ENCODE measurements around the gene PIP5K1B. TPM values are rescaled to one million over a fixed set of nuclear protein-coding genes. Genes with fewer than 3 reads are reported as not detected.

Gene PIP5K1B
- total and polyA plus RNA-seq, 2 donors (not counting 3 experiments of a cell fraction or from before 2014, with no cell fraction given): 0.27 TPM; not detected in 1

DNA sequence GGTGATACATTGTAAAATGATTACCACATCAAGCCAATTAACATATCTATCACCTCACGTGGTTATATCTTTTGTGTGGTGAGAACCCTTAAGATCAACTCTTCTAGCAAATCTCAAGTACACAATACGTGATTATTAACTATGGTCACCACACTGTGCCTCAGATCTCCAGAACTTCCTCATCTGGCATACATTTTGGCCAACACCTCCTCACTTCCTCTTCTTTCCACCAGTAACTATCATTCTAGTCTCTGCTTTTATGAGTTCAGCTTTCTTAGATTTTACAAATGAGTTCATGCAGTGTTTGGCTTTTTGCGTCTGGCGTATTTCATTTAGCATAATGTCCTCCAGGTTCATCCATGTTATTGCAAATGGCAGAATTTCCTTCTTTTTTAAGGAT is 273.0 kb downstream of the PIP5K1B start:
- Histone ChIP-seq H3K9ac (replicated peaks; ENCODE audit: extremely low read depth, insufficient read depth, low read length) (no peak overlapping the region), H3K27me3 (ENCODE audit: control insufficient read depth in 2 of 2, insufficient read depth in 2 of 2, low read length in 2 of 2) (peaks cover 0 to 3% of the 10 kb centered on the region in 2 experiments), H3K4me2 (ENCODE audit: insufficient read depth, low read length) (no peak overlapping the region), H3K4me1 (ENCODE audit: control insufficient read depth, extremely low read depth, insufficient read depth, low read length) (no peaks in the 10 kb centered on the region), H4K20me1 (replicated peaks; ENCODE audit: control insufficient read depth, extremely low read depth, insufficient read depth, low read length) (no peaks in the 10 kb centered on the region), H3K9me1 (replicated peaks; ENCODE audit: control insufficient read depth, extremely low read depth, insufficient read depth, low read length) (no peaks in the 10 kb centered on the region), H3K4me3 (replicated peaks in 1 of 3; ENCODE audit: insufficient read depth in 1 of 3, low read depth in 1 of 3, low read length in 3 of 3) (no peak overlapping the region), H3K9me3 (replicated peaks; ENCODE audit: control insufficient read depth, insufficient read depth, low read length) (no peaks in the 10 kb centered on the region), H3K79me2 (ENCODE audit: control insufficient read depth, insufficient read depth, low read length) (no peaks in the 10 kb centered on the region), H3K27ac (ENCODE audit: insufficient read depth, low read depth, low read length) (no peak overlapping the region), H2AFZ (ENCODE audit: low read depth, low read length) (no peak overlapping the region), H3K36me3 (ENCODE audit: control insufficient read depth in 2 of 2, extremely low read depth in 1 of 2, insufficient read depth in 2 of 2, low read length in 2 of 2) (no peaks in the 10 kb centered on the region)
- POLR2A ChIA-PET: no interaction called here
- CTCF ChIA-PET: no interaction called here
- FAIRE-seq: no peak
- dilution Hi-C loops (cut with MboI; ENCODE audit: extremely low pct_ligation_motif_present, low sequenced_read_pairs): no loop called here
- BruUV-seq (replicated peaks): no TSS peak
- DNase-seq (ENCODE audit: low read depth, low spot score): no peak
- intact Hi-C loops (cut with micrococcal nuclease): no loop called here
- TF ChIP-seq MYC (IDR thresholded peaks at IDR 0.05; ENCODE audit: low read depth, low read length) (no peak), JUN (IDR thresholded peaks at IDR 0.05; ENCODE audit: borderline replicate concordance, insufficient read depth, insufficient read length, low read depth) (no peak), GATA2 (IDR thresholded peaks at IDR 0.05; ENCODE audit: insufficient read depth, insufficient read length, low read depth, low read length) (no peak), POLR2A (IDR thresholded peaks at IDR 0.05; ENCODE audit: low read depth, low read length) (no peak), POLR2AphosphoS5 (IDR thresholded peaks at IDR 0.05; ENCODE audit: insufficient read depth, low read depth, low read length) (no peak), FOS (IDR thresholded peaks at IDR 0.05; ENCODE audit: borderline replicate concordance, insufficient read depth, low read length) (no peak), EZH2 (IDR thresholded peaks at IDR 0.05; ENCODE audit: borderline replicate concordance, low read depth, low read length, severe bottlenecking) (no peak)
- TF ChIP-seq, protein P1, sequence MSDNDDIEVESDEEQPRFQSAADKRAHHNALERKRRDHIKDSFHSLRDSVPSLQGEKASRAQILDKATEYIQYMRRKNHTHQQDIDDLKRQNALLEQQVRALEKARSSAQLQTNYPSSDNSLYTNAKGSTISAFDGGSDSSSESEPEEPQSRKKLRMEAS (IDR thresholded peaks at IDR 0.05; ENCODE audit: insufficient read depth, insufficient read length): no peak
- TF ChIP-seq, protein P2, sequence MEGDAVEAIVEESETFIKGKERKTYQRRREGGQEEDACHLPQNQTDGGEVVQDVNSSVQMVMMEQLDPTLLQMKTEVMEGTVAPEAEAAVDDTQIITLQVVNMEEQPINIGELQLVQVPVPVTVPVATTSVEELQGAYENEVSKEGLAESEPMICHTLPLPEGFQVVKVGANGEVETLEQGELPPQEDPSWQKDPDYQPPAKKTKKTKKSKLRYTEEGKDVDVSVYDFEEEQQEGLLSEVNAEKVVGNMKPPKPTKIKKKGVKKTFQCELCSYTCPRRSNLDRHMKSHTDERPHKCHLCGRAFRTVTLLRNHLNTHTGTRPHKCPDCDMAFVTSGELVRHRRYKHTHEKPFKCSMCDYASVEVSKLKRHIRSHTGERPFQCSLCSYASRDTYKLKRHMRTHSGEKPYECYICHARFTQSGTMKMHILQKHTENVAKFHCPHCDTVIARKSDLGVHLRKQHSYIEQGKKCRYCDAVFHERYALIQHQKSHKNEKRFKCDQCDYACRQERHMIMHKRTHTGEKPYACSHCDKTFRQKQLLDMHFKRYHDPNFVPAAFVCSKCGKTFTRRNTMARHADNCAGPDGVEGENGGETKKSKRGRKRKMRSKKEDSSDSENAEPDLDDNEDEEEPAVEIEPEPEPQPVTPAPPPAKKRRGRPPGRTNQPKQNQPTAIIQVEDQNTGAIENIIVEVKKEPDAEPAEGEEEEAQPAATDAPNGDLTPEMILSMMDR (IDR thresholded peaks at IDR 0.05; ENCODE audit: extremely low read depth in 1 of 2, insufficient read depth in 1 of 2, low read depth in 1 of 2, low read length in 2 of 2): no peak
